DOHH2 (cell line): ENCODE data around the gene SLC4A1AP.

Experiments
- CTCF ChIP-seq: fragments of 200-600 bp; sonication (generic); IDR thresholded peaks from one replicate; pipeline ENCODE4 v1.5.1; 2014; ENCODE audit warnings: antibody characterized with exemption, mild to moderate bottlenecking, low read depth, low read length; ENCODE audit not compliant: poor library complexity, severe bottlenecking
- EZH2phosphoT487 ChIP-seq: fragments of 200-600 bp; sonication (generic); IDR thresholded peaks from 2 replicates; pipeline ENCODE4 v1.6.1; 2017; ENCODE audit warnings: borderline replicate concordance, mild to moderate bottlenecking, antibody characterized with exemption, low read length, moderate library complexity, mixed read lengths

GRCh38 chr2:27636766-27637165 lies 26.9 kb upstream of the SLC4A1AP start:
- TF ChIP-seq CTCF, result no peak
- TF ChIP-seq EZH2phosphoT487, result no peak
